HEK293 (cell line): Measurements from ENCODE around the gene B4GALT4.
"Not testable (repeated sequence)": the region's sequence is repeated elsewhere in the genome, so short reads cannot be mapped to it uniquely, and the experiment has no call there.

Experiments used
- CTCF ChIA-PET: fragments of 350-600 bp; formaldehyde crosslinking; extraction: SDS; loops from one replicate; lab custom pipeline; 2021; ENCODE audit warnings: antibody characterized with exemption; lab: Yijun Ruan, JAX
- POLR2A ChIA-PET: fragments of 300-600 bp; formaldehyde crosslinking; extraction: SDS; loops from one replicate; lab custom pipeline; 2020; ENCODE audit warnings: antibody characterized with exemption, inconsistent platforms; lab: Yijun Ruan, JAX
- H3K27ac ChIP-seq: fragments of 200-500 bp; sonication (Bioruptor generic); 2 replicates; pipeline ENCODE4 v1.5.1; 2014; ENCODE audit warnings: low read depth, low read length, control low read depth, inconsistent platforms; ENCODE audit errors: extremely low read depth
- H3K36me3 ChIP-seq, 2 experiments: fragments of 200-500 bp in 1 of 2; sonication (Bioruptor generic) in 1 of 2; 1 replicate in 1 of 2; 2 replicates in 1 of 2; pipeline ENCODE4 v1.5.1; 2014 to 2017; ENCODE audit warnings: inconsistent platforms in 2 of 2, low read length in 2 of 2; ENCODE audit not compliant: control insufficient read depth in 2 of 2, insufficient read depth in 1 of 2
- H3K4me1 ChIP-seq: fragments of 200-500 bp; sonication (Bioruptor generic); 2 replicates; pipeline ENCODE4 v1.5.1; 2014; ENCODE audit warnings: mild to moderate bottlenecking, low read length, inconsistent platforms; ENCODE audit not compliant: control insufficient read depth, insufficient read depth
- H3K4me3 ChIP-seq: 2 replicates; pipeline ENCODE4 v1.5.1; 2011; ENCODE audit warnings: low read depth, mild to moderate bottlenecking, control low read depth, low read length, moderate library complexity
- H3K9me3 ChIP-seq: fragments of 200-500 bp; sonication (Bioruptor generic); 2 replicates; pipeline ENCODE4 v1.5.1; 2014; ENCODE audit warnings: low read depth, low read length, inconsistent platforms; ENCODE audit not compliant: control insufficient read depth, insufficient read depth
- HOXD13 ChIP-seq: sonication (generic); formaldehyde crosslinking; IDR thresholded peaks from 2 replicates; pipeline ENCODE4 v1.8.0; 2022; ENCODE audit warnings: missing genetic modification reagents, borderline replicate concordance
- PATZ1 ChIP-seq: fragments of 450-650 bp; formaldehyde crosslinking; IDR thresholded peaks from 2 replicates; pipeline ENCODE4 v1.5.1; 2016; ENCODE audit warnings: missing biosample characterization, missing genetic modification characterization
- RBAK ChIP-seq: fragments of 450-650 bp; formaldehyde crosslinking; IDR thresholded peaks from 2 replicates; pipeline ENCODE4 v1.5.1; 2016; ENCODE audit warnings: missing biosample characterization, missing genetic modification characterization
- SP7 ChIP-seq: fragments of 450-650 bp; formaldehyde crosslinking; IDR thresholded peaks from 2 replicates; pipeline ENCODE4 v1.5.1; 2016; ENCODE audit warnings: missing biosample characterization, missing genetic modification characterization
- WT1 ChIP-seq: fragments of 450-650 bp; formaldehyde crosslinking; IDR thresholded peaks from 2 replicates; pipeline ENCODE4 v1.5.1; 2016; ENCODE audit warnings: missing biosample characterization, missing genetic modification characterization
- ZIC2 ChIP-seq: fragments of 450-650 bp; formaldehyde crosslinking; IDR thresholded peaks from 2 replicates; pipeline ENCODE4 v1.5.1; 2016; ENCODE audit warnings: missing biosample characterization, missing genetic modification characterization
- ZNF121 ChIP-seq: fragments of 450-650 bp; formaldehyde crosslinking; IDR thresholded peaks from 2 replicates; pipeline ENCODE4 v1.5.1; 2016; ENCODE audit warnings: missing biosample characterization, missing genetic modification characterization
- ZNF510 ChIP-seq: fragments of 450-650 bp; formaldehyde crosslinking; IDR thresholded peaks from 2 replicates; pipeline ENCODE4 v1.5.1; 2018; ENCODE audit warnings: mild to moderate bottlenecking, missing genetic modification characterization, missing biosample characterization; ENCODE audit not compliant: insufficient replicate concordance
- ZNF558 ChIP-seq: fragments of 450-650 bp; formaldehyde crosslinking; IDR thresholded peaks from 2 replicates; pipeline ENCODE4 v1.5.1; 2016; ENCODE audit warnings: missing biosample characterization, missing genetic modification characterization
- ZNF600 ChIP-seq: fragments of 450-650 bp; formaldehyde crosslinking; IDR thresholded peaks from 2 replicates; pipeline ENCODE4 v1.5.1; 2016; ENCODE audit warnings: missing biosample characterization, missing genetic modification characterization
- ZNF660 ChIP-seq: fragments of 450-650 bp; IDR thresholded peaks from 2 replicates; pipeline ENCODE4 v1.5.1; 2018; ENCODE audit warnings: missing biosample characterization, mild to moderate bottlenecking, missing genetic modification characterization
- ZNF768 ChIP-seq: fragments of 450-650 bp; formaldehyde crosslinking; IDR thresholded peaks from 2 replicates; pipeline ENCODE4 v1.5.1; 2018; ENCODE audit warnings: missing biosample characterization, mild to moderate bottlenecking, missing genetic modification characterization
- ZSCAN4 ChIP-seq: fragments of 450-650 bp; formaldehyde crosslinking; IDR thresholded peaks from 2 replicates; pipeline ENCODE4 v1.5.1; 2017; ENCODE audit warnings: missing biosample characterization, missing genetic modification characterization

The B4GALT4 gene

GRCh38 chr3:119173325-119173724 lies 67.4 kb downstream of the B4GALT4 start, which contains the start of gene UPK1B:
TSS of gene UPK1B (plus strand) at chr3:119173598. CDS start at chr3:119186742, 13,144 bp downstream.
- Histone ChIP-seq H3K4me1 (no peaks in the 10 kb centered on the region), H3K9me3 (no peaks in the 10 kb centered on the region), H3K36me3 (no peaks in the 10 kb centered on the region), H3K27ac (no peak within 1 kb of the TSS), H3K4me3 (no peak within 1 kb of the TSS)
- ChIA-PET POLR2A (no interaction called here), CTCF (no interaction called here)
- TF ChIP-seq HOXD13 (CRISPR knock-in tag) (no peak), PATZ1 (no peak), WT1 (no peak), ZNF600 (no peak), ZNF768 (tag by site-specific recombination) (no peak)

- H3K4me1 ChIP-seq, result no peaks in the 10 kb centered on the region
- TF ChIP-seq ZNF510 (tag by site-specific recombination) (no peak), SP7 (no peak), ZSCAN4 (tag by site-specific recombination) (no peak), ZNF558 (tag by site-specific recombination) (no peak), ZNF121 (tag by site-specific recombination) (no peak), RBAK (tag by site-specific recombination) (no peak), ZIC2 (tag by site-specific recombination) (no peak), ZNF660 (tag by site-specific recombination) (no peak)
- TF ChIP-seq, all 188 proteins: peak for 0
- CTCF ChIA-PET, result no interaction called here
- Histone ChIP-seq H3K4me3 (no peak overlapping the region), H3K9me3 (no peaks in the 10 kb centered on the region), H3K36me3 (no peaks in the 10 kb centered on the region), H3K27ac (no peak overlapping the region)
- POLR2A ChIA-PET, result no interaction called here
Measured at GRCh38 chr3:119170821-119171220, 69.9 kb downstream of the B4GALT4 start.

GRCh38 chr3:119164745-119165144 lies 75.9 kb downstream of the B4GALT4 start:
- H3K36me3 ChIP-seq, POLR2A ChIA-PET, H3K4me3 ChIP-seq, H3K27ac ChIP-seq, H3K9me3 ChIP-seq, H3K4me1 ChIP-seq, CTCF ChIA-PET: not testable (repeated sequence)
